HEK293T (cell line): ENCODE results near the gene LOXL3.

ENCODE experiments used
- ARNT ChIP-seq: fragments of 450-650 bp; IDR thresholded peaks from 2 replicates; pipeline ENCODE4 v1.6.1; 2017; ENCODE audit warnings: mild to moderate bottlenecking
- BHLHE40 ChIP-seq: fragments of 450-650 bp; IDR thresholded peaks from 2 replicates; pipeline ENCODE4 v1.6.1; 2016; ENCODE audit warnings: mild to moderate bottlenecking, moderate library complexity, borderline replicate concordance
- ELF4 ChIP-seq: fragments of 450-650 bp; IDR thresholded peaks from 2 replicates; pipeline ENCODE4 v1.6.1; 2017; ENCODE audit warnings: antibody characterized with exemption
- FOXA1 ChIP-seq: fragments of 450-650 bp; IDR thresholded peaks from 2 replicates; pipeline ENCODE4 v1.6.1; 2016; ENCODE audit warnings: mild to moderate bottlenecking
- FOXK2 ChIP-seq: fragments of 450-650 bp; IDR thresholded peaks from 2 replicates; pipeline ENCODE4 v1.6.1; 2016; ENCODE audit warnings: mild to moderate bottlenecking
- FOXM1 ChIP-seq: fragments of 450-650 bp; IDR thresholded peaks from 2 replicates; pipeline ENCODE4 v1.6.1; 2017; ENCODE audit warnings: mild to moderate bottlenecking, borderline replicate concordance
- HDGF ChIP-seq: fragments of 450-650 bp; IDR thresholded peaks from 2 replicates; pipeline ENCODE4 v1.6.1; 2017; ENCODE audit warnings: antibody characterized with exemption, borderline replicate concordance
- L3MBTL2 ChIP-seq: fragments of 450-650 bp; conservative IDR thresholded peaks from 2 replicates; pipeline ENCODE4 v1.6.1; 2016; ENCODE audit warnings: mild to moderate bottlenecking
- NFRKB ChIP-seq: fragments of 450-650 bp; IDR thresholded peaks from 2 replicates; pipeline ENCODE4 v1.6.1; 2016; ENCODE audit warnings: mild to moderate bottlenecking, moderate library complexity
- SP1 ChIP-seq: fragments of 450-650 bp; IDR thresholded peaks from 2 replicates; pipeline ENCODE4 v1.6.1; 2017
- TARDBP ChIP-seq: fragments of 450-650 bp; IDR thresholded peaks from 2 replicates; pipeline ENCODE4 v1.6.1; 2016
- ZNF384 ChIP-seq: fragments of 450-650 bp; IDR thresholded peaks from 2 replicates; pipeline ENCODE4 v1.6.1; 2016
- TF ChIP-seq, protein P1 (sequence below): fragments of 450-650 bp; IDR thresholded peaks from 2 replicates; pipeline ENCODE4 v1.6.1; 2016

DNA sequence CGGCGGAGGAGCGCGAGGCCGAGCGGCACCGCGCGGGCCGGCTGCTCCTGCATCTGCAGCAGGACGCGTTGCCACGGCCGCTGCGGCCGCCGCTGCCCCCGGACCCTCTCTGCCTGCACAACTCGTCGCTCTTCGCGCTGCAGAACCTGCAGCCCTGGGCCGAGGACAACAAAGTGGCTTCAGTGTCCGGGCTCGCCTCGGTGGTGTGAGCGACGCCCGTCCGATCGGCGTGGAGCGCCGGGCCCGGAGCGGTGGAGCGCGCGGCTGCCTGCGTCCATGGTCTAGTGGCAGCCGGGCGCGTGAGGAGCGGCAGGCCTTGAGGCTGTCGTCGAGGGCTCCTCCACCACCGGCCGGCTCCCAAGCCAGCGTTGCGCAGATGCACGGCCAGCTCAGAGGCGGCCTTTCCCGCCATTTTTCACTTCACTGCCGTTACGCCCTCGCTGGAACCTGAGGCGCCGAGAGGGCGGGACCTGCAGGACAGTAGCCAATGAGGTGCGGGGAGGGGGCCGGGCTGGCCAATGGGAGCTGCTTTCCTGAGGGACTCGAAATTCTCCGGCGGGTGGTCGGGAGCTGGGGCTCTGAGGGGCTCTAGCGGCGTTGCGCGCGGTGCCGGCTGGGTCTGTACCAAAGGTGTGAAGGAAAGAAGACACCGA is 37.6 kb downstream of the LOXL3 start:
- TF ChIP-seq HDGF (no peak), ELF4 (no peak), FOXA1 (no peak), FOXK2 (no peak), BHLHE40 (no peak), SP1 (no peak), ARNT (no peak), NFRKB (no peak), ZNF384 (no peak), L3MBTL2 (no peak), TARDBP (no peak), FOXM1 (no peak)
- TF ChIP-seq, protein P1, sequence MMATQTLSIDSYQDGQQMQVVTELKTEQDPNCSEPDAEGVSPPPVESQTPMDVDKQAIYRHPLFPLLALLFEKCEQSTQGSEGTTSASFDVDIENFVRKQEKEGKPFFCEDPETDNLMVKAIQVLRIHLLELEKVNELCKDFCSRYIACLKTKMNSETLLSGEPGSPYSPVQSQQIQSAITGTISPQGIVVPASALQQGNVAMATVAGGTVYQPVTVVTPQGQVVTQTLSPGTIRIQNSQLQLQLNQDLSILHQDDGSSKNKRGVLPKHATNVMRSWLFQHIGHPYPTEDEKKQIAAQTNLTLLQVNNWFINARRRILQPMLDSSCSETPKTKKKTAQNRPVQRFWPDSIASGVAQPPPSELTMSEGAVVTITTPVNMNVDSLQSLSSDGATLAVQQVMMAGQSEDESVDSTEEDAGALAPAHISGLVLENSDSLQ, result no peak
